Stimulated activated CD8-positive, alpha-beta memory T cell treated with anti-CD3 and anti-CD28 coated beads, Interleukin-15, amount 100 ng/mL, for 48 hours (primary cell): ENCODE results near the gene NPSR1.
"Not testable (repeated sequence)": the region's sequence is repeated elsewhere in the genome, so short reads cannot be mapped to it uniquely, and the experiment has no call there.

Source experiments
- DNase-seq, 2 donors: peaks; one replicate each; pipeline ENCODE4 v3.0.0-alpha.2; 2020; ENCODE audit warnings: low read depth in 2 of 2

NPSR1 gene

GRCh38 chr7:34869057-34869456, 211.0 kb downstream of the NPSR1 start:
- DNase-seq = no peak

GRCh38 chr7:34870041-34870440, 212.0 kb downstream of the NPSR1 start:
- not testable (repeated sequence) for DNase-seq

GRCh38 chr7:34874329-34874728, 216.3 kb downstream of the NPSR1 start:
- DNase-seq = not testable (repeated sequence)

GRCh38 chr7:34875481-34875880, 217.5 kb downstream of the NPSR1 start:
- no peak for DNase-seq

GRCh38 chr7:34878944-34879735, 221.1 kb downstream of the NPSR1 start:
- DNase-seq = not testable (repeated sequence)

GRCh38 chr7:34879871-34880270, 221.9 kb downstream of the NPSR1 start:
- DNase-seq = no peak

GRCh38 chr7:34883855-34884254, 225.8 kb downstream of the NPSR1 start:
- not testable (repeated sequence) for DNase-seq

- no peak for DNase-seq
Measured at GRCh38 chr7:34886856-34887255, 228.8 kb downstream of the NPSR1 start.

GRCh38 chr7:34889951-34890350, 231.9 kb downstream of the NPSR1 start:
- no peak for DNase-seq

GRCh38 chr7:34895202-34895601, 237.2 kb downstream of the NPSR1 start:
- DNase-seq = no peak
